ENCODE measurements around the gene LRRC53.

LRRC53 gene

GRCh38 chr1:74471470-74471869 is 40.9 kb downstream of the LRRC53 start:
- Histone ChIP-seq H3K4me2 (ENCODE audit: low read length) (no peak overlapping the region), H3K9me3 (ENCODE audit: control insufficient read depth, insufficient read depth, low read length) (no peaks in the 10 kb centered on the region), H3K4me1 (ENCODE audit: control insufficient read depth, low read length) (no peaks in the 10 kb centered on the region), H3K79me2 (ENCODE audit: control insufficient read depth, low read length) (no peaks in the 10 kb centered on the region), H3K27ac (ENCODE audit: low read depth, low read length) (no peak overlapping the region), H3F3A (ENCODE audit: control insufficient read depth, insufficient read depth) (no peaks in the 10 kb centered on the region), H3K4me3 (ENCODE audit: low read length) (no peak overlapping the region), H3K9me2 (replicated peaks; ENCODE audit: control insufficient read depth, low read length) (no peaks in the 10 kb centered on the region), H3K27me3 (ENCODE audit: control insufficient read depth, low read length) (no peaks in the 10 kb centered on the region), H3K36me3 (ENCODE audit: control insufficient read depth, low read length) (no peaks in the 10 kb centered on the region), H4K20me1 (ENCODE audit: control insufficient read depth, insufficient read depth, low read depth, low read length) (no peaks in the 10 kb centered on the region)
- no peak for TF ChIP-seq CTCF (IDR thresholded peaks at IDR 0.05; ENCODE audit: low read depth, low read length, poor library complexity, severe bottlenecking)

GRCh38 chr1:74470936-74471335 is 41.5 kb downstream of the LRRC53 start:
- Histone ChIP-seq H4K20me1 (ENCODE audit: control insufficient read depth, insufficient read depth, low read depth, low read length) (no peaks in the 10 kb centered on the region), H3K79me2 (ENCODE audit: control insufficient read depth, low read length) (no peaks in the 10 kb centered on the region), H3K4me3 (ENCODE audit: low read length) (no peak overlapping the region), H3K4me1 (ENCODE audit: control insufficient read depth, low read length) (no peaks in the 10 kb centered on the region), H3F3A (ENCODE audit: control insufficient read depth, insufficient read depth) (no peaks in the 10 kb centered on the region), H3K36me3 (ENCODE audit: control insufficient read depth, low read length) (no peaks in the 10 kb centered on the region), H3K9me3 (ENCODE audit: control insufficient read depth, insufficient read depth, low read length) (no peaks in the 10 kb centered on the region), H3K27me3 (ENCODE audit: control insufficient read depth, low read length) (no peaks in the 10 kb centered on the region), H3K9me2 (replicated peaks; ENCODE audit: control insufficient read depth, low read length) (no peaks in the 10 kb centered on the region), H3K27ac (ENCODE audit: low read depth, low read length) (no peak overlapping the region), H3K4me2 (ENCODE audit: low read length) (no peak overlapping the region)
- TF ChIP-seq CTCF (IDR thresholded peaks at IDR 0.05; ENCODE audit: low read depth, low read length, poor library complexity, severe bottlenecking) (no peak), EZH2phosphoT487 (IDR thresholded peaks at IDR 0.05; ENCODE audit: borderline replicate concordance, low read length) (no peak)

GRCh38 chr1:74470251-74470650 is 42.2 kb downstream of the LRRC53 start:
- Histone ChIP-seq H3K4me2 (ENCODE audit: low read length) (no peak overlapping the region), H3K9me3 (ENCODE audit: control insufficient read depth, insufficient read depth, low read length) (no peaks in the 10 kb centered on the region), H4K20me1 (ENCODE audit: control insufficient read depth, insufficient read depth, low read depth, low read length) (no peaks in the 10 kb centered on the region), H3K27me3 (ENCODE audit: control insufficient read depth, low read length) (no peaks in the 10 kb centered on the region), H3K36me3 (ENCODE audit: control insufficient read depth, low read length) (no peaks in the 10 kb centered on the region), H3K9me2 (replicated peaks; ENCODE audit: control insufficient read depth, low read length) (no peaks in the 10 kb centered on the region), H3F3A (ENCODE audit: control insufficient read depth, insufficient read depth) (no peaks in the 10 kb centered on the region), H3K4me1 (ENCODE audit: control insufficient read depth, low read length) (no peaks in the 10 kb centered on the region), H3K79me2 (ENCODE audit: control insufficient read depth, low read length) (no peaks in the 10 kb centered on the region), H3K27ac (ENCODE audit: low read depth, low read length) (no peak overlapping the region), H3K4me3 (ENCODE audit: low read length) (no peak overlapping the region)
- TF ChIP-seq EZH2phosphoT487 (IDR thresholded peaks at IDR 0.05; ENCODE audit: borderline replicate concordance, low read length) (no peak), CTCF (IDR thresholded peaks at IDR 0.05; ENCODE audit: low read depth, low read length, poor library complexity, severe bottlenecking) (no peak)
